Measurements from ENCODE around the gene ITGB3BP.

The ITGB3BP gene

GRCh38 chr1:63413394-63413793 lies 109.6 kb downstream of the ITGB3BP start:
- no peak for DNase-seq

GRCh38 chr1:63411066-63411465 lies 112.0 kb downstream of the ITGB3BP start:
- DNase-seq: no peak

GRCh38 chr1:63408331-63408730 lies 114.7 kb downstream of the ITGB3BP start:
- DNase-seq: no peak

GRCh38 chr1:63407002-63407401 lies 116.0 kb downstream of the ITGB3BP start:
- DNase-seq: no peak

GRCh38 chr1:63405987-63406386 lies 117.0 kb downstream of the ITGB3BP start:
- DNase-seq: no peak

GRCh38 chr1:63405021-63405420 lies 118.0 kb downstream of the ITGB3BP start:
- no peak for DNase-seq

- no peak for DNase-seq
Measured at GRCh38 chr1:63403386-63403785, 119.6 kb downstream of the ITGB3BP start.

GRCh38 chr1:63401945-63402344 lies 121.1 kb downstream of the ITGB3BP start:
- DNase-seq: no peak

Data from CD4-positive, alpha-beta T cell treated with Interleukin-1 beta for 1 hour (primary cell).